Endothelial cell of umbilical vein (primary cell): ENCODE data around the gene VIPR1. TPM values are rescaled to one million over a fixed set of nuclear protein-coding genes. Genes with fewer than 3 reads are reported as not detected.

ENCODE experiments used
- BruUV-seq: library from RNA; stranded (reverse); fragments of 400-500 nt; replicated peaks from 2 replicates; lab custom pipeline; 2021; lab: Mats Ljungman, UMichigan
- CTCF ChIA-PET: fragments of 300-600, 350-600 bp; sonication (Branson Sonifier 250); formaldehyde crosslinking; loops from one replicate; lab custom pipeline; 2021; ENCODE audit warnings: antibody characterized with exemption, inconsistent platforms; lab: Charles Lee
- POLR2A ChIA-PET: fragments of 300-600, 350-600 bp; sonication (Branson Sonifier 250); formaldehyde crosslinking; loops from one replicate; lab custom pipeline; 2021; ENCODE audit warnings: antibody characterized with exemption, inconsistent platforms; lab: Charles Lee
- DNase-seq: peaks from one replicate; pipeline ENCODE4 v3.0.0-alpha.2; 2011; ENCODE audit warnings: low read depth, low spot score
- FAIRE-seq: peaks from 2 replicates; lab custom pipeline; 2011; peaks lifted over from hg19 to GRCh38; lab: Jason Lieb, UNC
- H2AFZ ChIP-seq: 2 replicates; pipeline ENCODE4 v1.6.0; 2012; ENCODE audit warnings: low read depth, low read length, control low read depth, inconsistent platforms
- H3K27ac ChIP-seq: 2 replicates; pipeline ENCODE4 v1.5.1; 2011; ENCODE audit warnings: low read depth, mild to moderate bottlenecking, control low read depth, low read length, moderate library complexity; ENCODE audit not compliant: insufficient read depth
- H3K27me3 ChIP-seq, 2 experiments: 2 replicates each; pipeline versions ENCODE4 v1.6.0 to v1.6.1; 2011; ENCODE audit warnings: low read length in 2 of 2, mixed read lengths in 1 of 2; ENCODE audit not compliant: control insufficient read depth in 2 of 2, insufficient read depth in 2 of 2
- H3K36me3 ChIP-seq, 2 experiments: 2 replicates in 1 of 2; 3 replicates in 1 of 2; pipeline ENCODE4 v1.5.1; 2011; ENCODE audit warnings: low read length in 2 of 2, mild to moderate bottlenecking in 1 of 2, moderate library complexity in 1 of 2; ENCODE audit not compliant: control insufficient read depth in 2 of 2, insufficient read depth in 2 of 2; ENCODE audit errors: extremely low read depth in 1 of 2
- H3K4me1 ChIP-seq: 3 replicates; pipeline ENCODE4 v1.5.1; 2011; ENCODE audit warnings: mild to moderate bottlenecking, low read length; ENCODE audit not compliant: control insufficient read depth, insufficient read depth; ENCODE audit errors: extremely low read depth
- H3K4me2 ChIP-seq: 2 replicates; pipeline ENCODE4 v1.6.1; 2011; ENCODE audit warnings: low read length, control low read depth, mixed read lengths; ENCODE audit not compliant: insufficient read depth
- H3K4me3 ChIP-seq, 3 experiments: fragments of 200-600 bp in 1 of 3; sonication (generic), shearing (Covaris generic) in 1 of 3; replicated peaks in 1 of 3; 2 replicates each; pipeline ENCODE4 v1.5.1; 2011 to 2016; ENCODE audit warnings: control low read depth in 3 of 3, low read length in 3 of 3, mild to moderate bottlenecking in 2 of 3, inconsistent platforms in 1 of 3, low read depth in 1 of 3, moderate library complexity in 1 of 3; ENCODE audit not compliant: insufficient read depth in 1 of 3
- H3K79me2 ChIP-seq: 2 replicates; pipeline ENCODE4 v1.6.0; 2012; ENCODE audit warnings: low read length, inconsistent platforms; ENCODE audit not compliant: control insufficient read depth, insufficient read depth
- H3K9ac ChIP-seq: replicated peaks from 2 replicates; pipeline ENCODE3; 2011; ENCODE audit warnings: low read length, control low read depth; ENCODE audit not compliant: insufficient read depth; ENCODE audit errors: extremely low read depth
- H3K9me1 ChIP-seq: replicated peaks from 3 replicates; pipeline ENCODE4 v1.6.0; 2011; ENCODE audit warnings: mild to moderate bottlenecking, low read length; ENCODE audit not compliant: control insufficient read depth, insufficient read depth; ENCODE audit errors: extremely low read depth
- H3K9me3 ChIP-seq: replicated peaks from 2 replicates; pipeline ENCODE4 v1.5.1; 2012; ENCODE audit warnings: low read length, inconsistent platforms; ENCODE audit not compliant: control insufficient read depth, insufficient read depth
- H4K20me1 ChIP-seq: replicated peaks from 2 replicates; pipeline ENCODE3; 2011; ENCODE audit warnings: mild to moderate bottlenecking, low read length; ENCODE audit not compliant: control insufficient read depth, insufficient read depth; ENCODE audit errors: extremely low read depth
- EZH2 ChIP-seq: IDR thresholded peaks from 2 replicates; pipeline ENCODE4 v1.6.1; 2012; ENCODE audit warnings: borderline replicate concordance, low read depth, mild to moderate bottlenecking, moderate library complexity, low read length, inconsistent platforms; ENCODE audit not compliant: severe bottlenecking
- FOS ChIP-seq: IDR thresholded peaks from 2 replicates; pipeline ENCODE4 v1.6.1; 2011; ENCODE audit warnings: mild to moderate bottlenecking, low read length, moderate library complexity, borderline replicate concordance; ENCODE audit not compliant: insufficient read depth
- GATA2 ChIP-seq: IDR thresholded peaks from 2 replicates; pipeline ENCODE4 v1.7.0; 2011; ENCODE audit warnings: low read depth, mild to moderate bottlenecking, moderate library complexity, mixed read lengths, low read length; ENCODE audit not compliant: insufficient read length, insufficient read depth
- JUN ChIP-seq: IDR thresholded peaks from 2 replicates; pipeline ENCODE4 v1.6.1; 2011; ENCODE audit warnings: borderline replicate concordance, low read depth; ENCODE audit not compliant: insufficient read length, insufficient read depth
- MYC ChIP-seq: IDR thresholded peaks from one replicate; pipeline ENCODE4 v1.6.1; 2011; ENCODE audit warnings: mild to moderate bottlenecking, low read depth, low read length
- POLR2A ChIP-seq: IDR thresholded peaks from 2 replicates; pipeline ENCODE4 v1.6.1; 2012; ENCODE audit warnings: low read depth, mild to moderate bottlenecking, control low read depth, low read length
- POLR2AphosphoS5 ChIP-seq: IDR thresholded peaks from 2 replicates; pipeline ENCODE4 v1.6.1; 2012; ENCODE audit warnings: low read depth, mild to moderate bottlenecking, control low read depth, low read length, moderate library complexity; ENCODE audit not compliant: insufficient read depth
- dilution Hi-C: fragments of 300-500 bp; cut with MboI; formaldehyde crosslinking; loops from one replicate; pipeline ENCODE4 v1.15.0; 2019; ENCODE audit warnings: low sequenced_read_pairs; ENCODE audit not compliant: extremely low pct_ligation_motif_present
- intact Hi-C: fragments of 100-400 bp; cut with micrococcal nuclease; formaldehyde crosslinking; loops from one replicate; pipeline ENCODE4 v1.10.0; 2022
- polyA plus RNA-seq, 4 experiments: library from polyadenylated mRNA; depleted of rRNA in 3 of 4; stranded (reverse) in 3 of 4; unstranded in 1 of 4; fragments of >200 nt; gene quantifications; 2 replicates each; pipeline versions ENCODE4 v1.2.1 to v1.2.3, GENCODE V29; 2011 to 2012; ENCODE audit warnings: missing spikeins in 1 of 4
- total RNA-seq: library from RNA; stranded (reverse); gene quantifications from 2 replicates; pipeline ENCODE4 v1.2.3, GENCODE V29; 2021
- TF ChIP-seq, protein P1 (sequence below), 2 donors: IDR thresholded peaks; 1 replicate in 1 of 2; 2 replicates in 1 of 2; pipeline ENCODE4 v1.5.1; 2011; ENCODE audit warnings: low read length in 2 of 2, mild to moderate bottlenecking in 2 of 2, moderate library complexity in 2 of 2, control low read depth in 1 of 2, inconsistent platforms in 1 of 2, low read depth in 1 of 2; ENCODE audit not compliant: insufficient read depth in 1 of 2; ENCODE audit errors: extremely low read depth in 1 of 2
- TF ChIP-seq, protein P2 (sequence below): IDR thresholded peaks from 2 replicates; pipeline ENCODE4 v1.6.1; 2011; ENCODE audit not compliant: insufficient read depth, insufficient read length

Gene VIPR1
- total and polyA plus RNA-seq, 2 donors (not counting 3 experiments of a cell fraction or from before 2014, with no cell fraction given): 3.8 to 4.7 TPM

DNA sequence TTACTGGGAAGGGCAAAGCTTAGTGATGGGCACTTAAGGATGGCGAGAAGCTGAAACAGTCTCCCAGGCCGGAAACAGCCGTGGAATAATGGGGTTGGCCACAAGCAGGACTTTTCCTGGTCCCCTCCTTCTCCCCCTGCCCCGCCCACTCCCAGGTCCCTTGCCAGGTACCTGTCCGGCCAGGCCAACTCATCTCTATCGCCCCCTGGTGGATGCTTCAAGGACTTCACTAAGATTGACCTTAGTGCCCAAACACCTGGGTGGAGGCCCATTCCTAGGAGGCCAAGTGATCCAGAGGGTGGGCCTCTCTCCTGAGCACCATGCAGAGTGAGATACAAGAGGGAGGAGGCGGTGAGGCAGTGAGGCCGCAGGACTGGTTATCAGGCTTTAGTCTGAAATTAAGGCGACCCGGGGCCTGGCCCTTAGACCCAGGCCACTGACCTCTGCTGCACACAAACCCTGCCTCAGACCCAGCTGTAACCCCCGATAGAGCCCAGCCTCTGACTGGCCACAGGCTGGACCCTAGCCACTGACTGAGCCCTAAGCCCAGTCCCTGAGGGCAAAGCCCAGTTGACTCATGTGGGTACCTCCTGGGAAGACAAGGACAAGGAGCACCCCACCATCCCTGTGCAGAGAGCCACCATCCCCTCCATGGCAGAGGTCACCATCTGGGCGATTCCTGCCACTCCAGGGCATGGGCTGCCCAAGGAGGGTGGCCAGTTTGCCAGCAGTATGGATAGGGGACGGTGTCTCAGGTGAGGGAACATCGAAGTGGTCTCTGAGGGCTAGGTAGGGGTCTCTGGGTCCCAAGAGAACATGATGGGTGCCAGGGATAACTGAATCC is 37.6 kb downstream of the VIPR1 start:
- Histone ChIP-seq H2AFZ (no peak overlapping the region), H3K4me1 (no peaks in the 10 kb centered on the region), H4K20me1 (no peaks in the 10 kb centered on the region), H3K4me3 (no peak overlapping the region), H3K4me2 (no peak overlapping the region), H3K9ac (no peak overlapping the region), H3K79me2 (no peaks in the 10 kb centered on the region), H3K36me3 (no peaks in the 10 kb centered on the region), H3K9me3 (no peaks in the 10 kb centered on the region), H3K27ac (no peak overlapping the region), H3K27me3 (no peaks in the 10 kb centered on the region), H3K9me1 (no peaks in the 10 kb centered on the region)
- intact Hi-C loops (loop anchor here (1.0 kb wide), 3 partner anchors 39 to 310 kb away; no protein-coding TSS in a partner anchor), dilution Hi-C loops (no loop called here)
- CTCF ChIA-PET: interaction anchor here (0.6 to 2.6 kb wide), 14 partner anchors 11 to 310 kb away, joined by 3 to 14 read pairs (median 4); partner anchors contain the start of gene VIPR1
- no peak for DNase-seq
- no peak for TF ChIP-seq GATA2
- TF ChIP-seq, protein P1, sequence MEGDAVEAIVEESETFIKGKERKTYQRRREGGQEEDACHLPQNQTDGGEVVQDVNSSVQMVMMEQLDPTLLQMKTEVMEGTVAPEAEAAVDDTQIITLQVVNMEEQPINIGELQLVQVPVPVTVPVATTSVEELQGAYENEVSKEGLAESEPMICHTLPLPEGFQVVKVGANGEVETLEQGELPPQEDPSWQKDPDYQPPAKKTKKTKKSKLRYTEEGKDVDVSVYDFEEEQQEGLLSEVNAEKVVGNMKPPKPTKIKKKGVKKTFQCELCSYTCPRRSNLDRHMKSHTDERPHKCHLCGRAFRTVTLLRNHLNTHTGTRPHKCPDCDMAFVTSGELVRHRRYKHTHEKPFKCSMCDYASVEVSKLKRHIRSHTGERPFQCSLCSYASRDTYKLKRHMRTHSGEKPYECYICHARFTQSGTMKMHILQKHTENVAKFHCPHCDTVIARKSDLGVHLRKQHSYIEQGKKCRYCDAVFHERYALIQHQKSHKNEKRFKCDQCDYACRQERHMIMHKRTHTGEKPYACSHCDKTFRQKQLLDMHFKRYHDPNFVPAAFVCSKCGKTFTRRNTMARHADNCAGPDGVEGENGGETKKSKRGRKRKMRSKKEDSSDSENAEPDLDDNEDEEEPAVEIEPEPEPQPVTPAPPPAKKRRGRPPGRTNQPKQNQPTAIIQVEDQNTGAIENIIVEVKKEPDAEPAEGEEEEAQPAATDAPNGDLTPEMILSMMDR (IDR thresholded peaks at IDR 0.05; ENCODE audit: extremely low read depth in 1 of 2, insufficient read depth in 1 of 2, low read depth in 1 of 2, low read length in 2 of 2): peak; percentile 62 to 78
- POLR2A ChIA-PET: no interaction called here
- BruUV-seq: no TSS peak
- peak; percentile 57 for FAIRE-seq

DNA sequence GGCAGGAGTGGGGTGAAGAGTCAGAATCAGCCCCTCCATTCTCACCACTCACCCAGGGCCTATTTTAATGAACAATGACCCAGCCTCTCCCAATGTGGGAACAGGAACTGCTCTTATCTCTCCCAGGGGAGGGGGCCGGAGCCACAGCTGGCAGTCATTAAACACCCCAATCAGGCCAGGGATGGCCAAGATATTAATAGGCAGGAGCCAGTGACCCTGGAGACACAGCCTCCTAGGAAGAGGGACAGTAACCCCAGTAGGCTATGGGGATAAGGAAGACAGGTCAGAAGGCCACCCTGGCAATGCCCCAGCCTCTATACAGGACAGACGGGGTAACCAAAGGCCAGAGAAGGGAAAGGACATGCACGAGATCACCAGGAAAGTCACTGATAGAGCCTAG is 38.6 kb downstream of the VIPR1 start:
- BruUV-seq: no TSS peak
- intact Hi-C loops: no loop called here
- H3K79me2 ChIP-seq: no peaks in the 10 kb centered on the region
- ChIA-PET CTCF (interaction anchor here (1.0 to 2.6 kb wide), 7 partner anchors 10 to 311 kb away, joined by 3 to 14 read pairs (median 4); partner anchors contain the start of gene VIPR1), POLR2A (no interaction called here)
- dilution Hi-C loops: no loop called here
- H3K9ac ChIP-seq: no peak overlapping the region
- no peaks in the 10 kb centered on the region for H3K4me1 ChIP-seq
- TF ChIP-seq FOS (no peak), JUN (no peak), MYC (no peak), GATA2 (no peak), POLR2AphosphoS5 (no peak), EZH2 (no peak), POLR2A (no peak)
- TF ChIP-seq, protein P1 (IDR thresholded peaks at IDR 0.05; ENCODE audit: extremely low read depth in 1 of 2, insufficient read depth in 1 of 2, low read depth in 1 of 2, low read length in 2 of 2): no peak
- TF ChIP-seq, protein P2, sequence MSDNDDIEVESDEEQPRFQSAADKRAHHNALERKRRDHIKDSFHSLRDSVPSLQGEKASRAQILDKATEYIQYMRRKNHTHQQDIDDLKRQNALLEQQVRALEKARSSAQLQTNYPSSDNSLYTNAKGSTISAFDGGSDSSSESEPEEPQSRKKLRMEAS: no peak
- no peaks in the 10 kb centered on the region for H3K9me3 ChIP-seq
- H3K27ac ChIP-seq: no peak overlapping the region
- H2AFZ ChIP-seq: no peak overlapping the region
- H3K4me3 ChIP-seq: no peak overlapping the region
- H3K36me3 ChIP-seq: no peaks in the 10 kb centered on the region
- DNase-seq (no peak), FAIRE-seq (no peak)
- no peaks in the 10 kb centered on the region for H4K20me1 ChIP-seq
- no peaks in the 10 kb centered on the region for H3K27me3 ChIP-seq
- H3K4me2 ChIP-seq: no peak overlapping the region
- H3K9me1 ChIP-seq: no peaks in the 10 kb centered on the region
